Dermis blood vessel endothelial cell (primary cell): ENCODE results near the gene ANG. TPM values are rescaled to one million over a fixed set of nuclear protein-coding genes. Genes with fewer than 3 reads are reported as not detected.
"Not testable (repeated sequence)": the region's sequence is repeated elsewhere in the genome, so short reads cannot be mapped to it uniquely, and the experiment has no call there.

ENCODE experiments used
- DNase-seq: peaks from one replicate; pipeline ENCODE4 v3.0.0; 2010
- total RNA-seq: library from RNA; depleted of rRNA; stranded (reverse); fragments of >200 nt; gene quantifications from 2 replicates; pipeline ENCODE4 v1.2.3, GENCODE V29; 2014

The ANG gene
- total RNA-seq, 1 donor from 2014 or later, result 6.3 TPM

- DNase-seq, result no peak
Measured at GRCh38 chr14:20699931-20700330, 11.4 kb downstream of the ANG start.

DNA sequence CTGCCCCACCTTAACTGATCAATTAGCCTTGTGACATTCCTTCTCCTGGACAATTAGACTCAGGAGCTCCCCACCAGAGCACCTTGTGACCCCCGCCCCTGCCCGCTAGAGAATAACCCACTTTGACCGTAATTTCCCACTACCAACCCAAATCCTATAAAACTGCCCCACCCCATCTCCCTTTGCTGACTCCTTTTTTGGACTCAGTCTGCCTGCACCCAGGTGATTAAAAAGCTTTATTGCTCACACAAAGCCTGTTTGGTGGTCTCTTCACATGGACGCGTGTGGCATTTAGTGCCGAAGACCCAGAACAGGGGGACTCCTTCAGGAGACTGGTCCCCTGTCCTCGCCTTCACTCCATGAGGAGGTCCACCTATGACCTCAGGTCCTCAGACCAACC, 12.4 kb downstream of the ANG start:
- not testable (repeated sequence) for DNase-seq

GRCh38 chr14:20706657-20707355, 18.2 kb downstream of the ANG start:
- peak; percentile 70 for DNase-seq

- DNase-seq, result peak; percentile 63
Measured at GRCh38 chr14:20707622-20708021, 19.1 kb downstream of the ANG start.

DNA sequence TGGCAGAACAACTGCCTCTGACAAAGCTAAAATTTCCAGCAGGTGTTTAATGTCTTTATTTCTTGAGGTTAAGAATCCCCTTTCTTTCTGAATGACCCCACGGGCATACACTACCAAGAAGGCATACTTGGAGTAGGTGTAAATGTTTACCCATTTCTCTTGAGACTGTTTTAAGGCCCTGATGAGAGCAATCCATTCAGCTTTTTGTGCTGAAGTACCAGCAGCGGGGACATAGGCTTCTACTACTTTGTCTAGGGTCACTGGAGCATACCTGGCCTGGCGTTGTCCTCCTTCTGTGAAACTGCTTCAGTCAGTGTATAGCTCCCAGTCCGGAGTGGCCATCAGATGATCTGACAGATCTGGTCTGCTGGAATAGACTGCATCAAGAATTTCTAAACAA, 22.7 kb downstream of the ANG start:
- no peak for DNase-seq

DNA sequence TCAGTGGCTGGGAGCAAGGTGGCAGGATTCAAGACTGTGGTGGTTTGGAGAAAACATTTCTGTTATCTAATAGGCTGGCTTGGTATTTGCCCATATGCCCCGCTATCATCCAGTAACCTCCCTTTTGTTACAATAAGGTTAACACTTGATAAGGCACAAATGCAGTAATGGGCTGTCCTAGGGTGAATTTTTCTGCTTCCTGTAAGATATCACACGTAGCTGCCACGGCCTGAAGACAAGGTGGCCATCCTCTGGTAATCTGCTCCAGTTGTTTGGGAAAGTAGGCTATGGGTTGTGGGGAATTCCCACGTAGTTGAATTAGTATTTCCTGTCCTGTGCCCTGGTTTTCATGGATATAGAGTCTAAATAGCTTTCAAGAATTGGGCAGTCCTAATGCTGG, 23.1 kb downstream of the ANG start:
- DNase-seq, result peak; percentile 22

DNA sequence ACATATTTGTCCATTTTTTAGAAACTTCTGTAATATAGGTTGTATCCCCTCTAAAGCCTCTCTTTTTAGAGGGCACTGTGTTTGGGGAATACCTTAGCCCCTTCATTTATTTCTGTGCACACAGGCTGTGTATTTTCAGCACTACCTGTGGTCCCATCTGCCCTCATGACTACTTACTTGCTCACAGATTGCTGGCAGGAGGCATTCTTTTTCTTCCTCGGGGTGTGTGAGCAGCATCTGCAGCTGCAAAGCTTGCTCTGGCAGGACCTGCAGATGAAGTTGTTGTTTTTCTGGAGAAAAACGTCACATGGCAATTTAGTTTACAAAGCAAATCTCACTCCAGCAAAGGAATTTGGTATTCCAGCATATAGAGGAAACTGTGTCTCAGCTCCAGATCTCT, 24.3 kb downstream of the ANG start:
- DNase-seq, result no peak

GRCh38 chr14:20714593-20715250, 26.2 kb downstream of the ANG start:
- peak; percentile 60 for DNase-seq

- DNase-seq, result no peak
Measured at GRCh38 chr14:20719777-20720176, 31.2 kb downstream of the ANG start.

- no peak for DNase-seq
Measured at GRCh38 chr14:20720741-20721140, 32.2 kb downstream of the ANG start.

DNA sequence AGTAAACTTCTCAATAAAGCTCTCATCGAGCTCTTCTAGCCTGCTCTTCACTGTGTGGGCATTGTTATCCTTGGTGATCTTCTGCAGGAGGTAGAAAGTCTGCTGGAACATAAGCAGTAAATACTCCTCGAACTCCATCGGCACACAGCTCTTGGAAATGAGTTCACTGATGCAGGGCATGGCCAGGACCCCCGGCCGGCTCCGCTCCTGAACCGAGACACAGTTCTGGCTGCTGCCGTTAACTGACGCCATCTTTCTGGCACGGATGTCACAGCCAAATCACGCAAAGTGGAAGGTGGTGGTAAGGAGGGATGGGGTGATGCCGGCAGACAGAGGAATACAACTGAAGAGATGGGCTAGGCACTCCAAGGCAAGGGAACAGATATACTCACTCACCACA, 33.5 kb downstream of the ANG start:
- no peak for DNase-seq

DNA sequence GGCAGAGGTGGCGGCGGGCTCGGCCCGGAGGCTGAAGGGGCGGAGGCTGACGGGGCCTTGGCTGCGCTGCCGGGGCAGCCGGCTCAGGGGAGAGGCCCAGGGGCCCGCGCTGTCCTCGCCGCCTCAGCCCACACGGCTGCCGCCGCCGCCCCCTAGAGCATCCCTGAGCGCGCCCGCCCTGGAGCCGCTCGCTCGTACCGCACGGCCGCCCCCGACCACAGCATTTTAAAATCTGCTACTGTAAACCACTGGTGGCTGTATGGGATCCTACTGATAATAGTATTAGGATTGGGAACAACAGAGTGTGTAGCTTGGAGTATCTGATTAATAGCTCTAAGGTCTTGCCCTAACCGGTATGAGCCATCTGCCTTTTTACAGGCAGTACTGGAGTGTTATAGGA, 34.9 kb downstream of the ANG start:
- DNase-seq, result no peak

GRCh38 chr14:20726121-20726520, 37.6 kb downstream of the ANG start:
- DNase-seq, result not testable (repeated sequence)

- DNase-seq, result no peak
Measured at GRCh38 chr14:20726531-20726930, 38.0 kb downstream of the ANG start.

DNA sequence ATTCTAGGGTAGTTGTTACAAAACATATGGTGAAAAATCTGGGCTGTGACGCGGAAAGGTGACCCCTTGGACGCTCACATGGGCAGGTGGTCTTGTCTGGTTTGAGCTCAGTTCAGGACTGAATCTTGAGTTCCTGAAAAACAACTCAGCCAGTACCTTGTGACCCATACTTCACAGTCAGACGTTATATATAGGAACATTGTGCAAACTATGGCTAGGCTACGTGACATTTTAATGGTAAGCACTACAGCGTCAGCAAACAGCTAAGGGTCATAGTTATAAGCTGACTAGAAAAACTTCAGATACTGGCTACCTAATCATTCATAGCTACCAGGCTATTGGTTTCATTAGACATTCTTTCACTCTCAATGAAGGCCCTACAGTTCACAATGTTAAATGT, 42.3 kb downstream of the ANG start:
- DNase-seq, result no peak

- no peak for DNase-seq
Measured at GRCh38 chr14:20732477-20732876, 43.9 kb downstream of the ANG start.

GRCh38 chr14:20732979-20733635, 44.5 kb downstream of the ANG start:
- DNase-seq, result no peak

GRCh38 chr14:20733684-20734429, 45.3 kb downstream of the ANG start:
- DNase-seq, result no peak

- no peak for DNase-seq
Measured at GRCh38 chr14:20734430-20734806, 45.9 kb downstream of the ANG start.

- not testable (repeated sequence) for DNase-seq
Measured at GRCh38 chr14:20738292-20738691, 49.7 kb downstream of the ANG start.

DNA sequence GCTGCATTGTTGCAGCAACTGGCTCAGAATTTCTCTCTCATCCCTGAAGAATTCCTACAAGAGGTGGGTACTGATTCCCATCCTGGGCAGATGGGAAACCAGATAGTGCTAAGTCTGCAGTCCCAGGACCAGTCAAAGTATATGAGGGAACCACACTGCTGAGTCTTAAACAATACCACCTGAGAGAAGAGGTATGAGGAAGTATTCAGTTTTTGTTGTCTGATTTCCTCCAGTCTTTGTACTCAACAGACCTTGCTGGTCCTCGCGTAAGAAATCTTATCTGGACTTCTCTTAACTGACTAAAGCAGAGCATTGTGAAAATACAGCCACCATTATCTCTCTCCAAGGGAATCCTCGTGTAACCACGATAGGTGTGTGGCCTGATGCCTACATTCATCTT, 53.6 kb downstream of the ANG start:
- no peak for DNase-seq

DNA sequence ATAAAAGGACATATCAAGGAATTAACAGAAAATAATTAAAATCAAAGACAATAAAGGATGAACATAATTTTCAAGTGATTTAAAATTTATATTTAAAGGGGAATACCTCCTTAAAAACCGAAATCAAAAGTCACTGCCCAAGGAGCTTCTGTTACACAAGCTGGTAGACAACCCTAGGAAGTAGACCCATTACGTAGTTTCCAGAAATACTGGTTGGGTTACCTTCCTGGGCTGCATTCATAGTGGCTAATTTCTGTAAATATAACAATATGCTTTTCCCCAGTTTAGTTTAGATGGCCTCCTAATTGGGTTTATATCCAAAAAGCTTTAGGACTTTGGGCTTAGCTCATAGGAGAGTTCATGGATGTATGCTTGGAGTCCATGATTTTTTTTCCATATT, 55.0 kb downstream of the ANG start:
- DNase-seq, result no peak
